ENCODE data around the gene RERG.

RERG gene

DNA sequence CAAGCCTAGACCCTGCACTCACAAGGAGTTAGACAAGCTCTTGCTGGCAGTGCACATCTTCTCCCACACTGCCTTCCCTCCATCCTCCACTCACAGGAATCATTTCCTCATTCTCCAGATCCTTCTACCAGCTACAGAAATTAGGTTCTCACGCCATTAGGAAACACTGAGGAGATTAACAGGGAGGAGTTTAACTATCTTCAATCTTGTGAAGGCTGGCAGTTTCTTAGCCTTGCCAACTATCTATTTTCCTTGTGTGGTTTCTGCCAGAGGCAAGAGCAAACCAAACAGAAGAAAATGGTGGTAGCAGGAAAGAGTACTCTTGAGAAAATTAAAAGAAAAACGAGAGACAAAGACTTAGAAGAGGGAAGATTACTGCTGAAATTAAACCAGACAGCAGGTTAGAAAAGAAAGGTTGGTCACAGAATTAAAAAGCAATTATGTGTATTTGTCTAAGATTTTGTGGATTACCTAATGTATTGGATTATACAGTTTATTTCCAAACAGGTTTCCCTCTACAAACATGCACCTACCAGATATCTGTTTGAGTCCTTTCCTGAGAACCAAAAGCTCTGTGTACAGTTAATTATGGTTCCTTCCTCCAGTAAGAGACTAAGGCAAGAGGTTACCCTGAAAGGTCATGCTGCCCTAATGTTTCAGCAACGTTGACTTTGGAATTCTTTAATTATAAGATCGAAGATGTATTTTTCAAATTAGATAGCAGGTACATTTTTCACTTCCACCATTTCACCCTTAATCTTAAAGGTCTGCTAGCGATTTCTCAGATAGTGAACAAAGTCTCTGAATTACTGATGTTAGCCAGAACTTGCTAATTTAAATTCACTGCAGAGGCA, 5.0 kb downstream of the RERG start:
- Histone ChIP-seq H3K27ac (no peak overlapping the region), H3K27me3 (replicated peaks) (no peaks in the 10 kb centered on the region), H3K4me3 (ENCODE audit: low read depth, low read length) (no peak overlapping the region), H3K36me3 (replicated peaks) (no peaks in the 10 kb centered on the region)
- in situ Hi-C loops (cut with HindIII; ENCODE audit: low pct_ligation_motif_present, low sequenced_read_pairs), result no loop called here
- TF ChIP-seq, protein P1, sequence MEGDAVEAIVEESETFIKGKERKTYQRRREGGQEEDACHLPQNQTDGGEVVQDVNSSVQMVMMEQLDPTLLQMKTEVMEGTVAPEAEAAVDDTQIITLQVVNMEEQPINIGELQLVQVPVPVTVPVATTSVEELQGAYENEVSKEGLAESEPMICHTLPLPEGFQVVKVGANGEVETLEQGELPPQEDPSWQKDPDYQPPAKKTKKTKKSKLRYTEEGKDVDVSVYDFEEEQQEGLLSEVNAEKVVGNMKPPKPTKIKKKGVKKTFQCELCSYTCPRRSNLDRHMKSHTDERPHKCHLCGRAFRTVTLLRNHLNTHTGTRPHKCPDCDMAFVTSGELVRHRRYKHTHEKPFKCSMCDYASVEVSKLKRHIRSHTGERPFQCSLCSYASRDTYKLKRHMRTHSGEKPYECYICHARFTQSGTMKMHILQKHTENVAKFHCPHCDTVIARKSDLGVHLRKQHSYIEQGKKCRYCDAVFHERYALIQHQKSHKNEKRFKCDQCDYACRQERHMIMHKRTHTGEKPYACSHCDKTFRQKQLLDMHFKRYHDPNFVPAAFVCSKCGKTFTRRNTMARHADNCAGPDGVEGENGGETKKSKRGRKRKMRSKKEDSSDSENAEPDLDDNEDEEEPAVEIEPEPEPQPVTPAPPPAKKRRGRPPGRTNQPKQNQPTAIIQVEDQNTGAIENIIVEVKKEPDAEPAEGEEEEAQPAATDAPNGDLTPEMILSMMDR (IDR thresholded peaks at IDR 0.05; ENCODE audit: low read depth, low read length, missing control alignments), result no peak
- DNase-seq, result no peak

DNA sequence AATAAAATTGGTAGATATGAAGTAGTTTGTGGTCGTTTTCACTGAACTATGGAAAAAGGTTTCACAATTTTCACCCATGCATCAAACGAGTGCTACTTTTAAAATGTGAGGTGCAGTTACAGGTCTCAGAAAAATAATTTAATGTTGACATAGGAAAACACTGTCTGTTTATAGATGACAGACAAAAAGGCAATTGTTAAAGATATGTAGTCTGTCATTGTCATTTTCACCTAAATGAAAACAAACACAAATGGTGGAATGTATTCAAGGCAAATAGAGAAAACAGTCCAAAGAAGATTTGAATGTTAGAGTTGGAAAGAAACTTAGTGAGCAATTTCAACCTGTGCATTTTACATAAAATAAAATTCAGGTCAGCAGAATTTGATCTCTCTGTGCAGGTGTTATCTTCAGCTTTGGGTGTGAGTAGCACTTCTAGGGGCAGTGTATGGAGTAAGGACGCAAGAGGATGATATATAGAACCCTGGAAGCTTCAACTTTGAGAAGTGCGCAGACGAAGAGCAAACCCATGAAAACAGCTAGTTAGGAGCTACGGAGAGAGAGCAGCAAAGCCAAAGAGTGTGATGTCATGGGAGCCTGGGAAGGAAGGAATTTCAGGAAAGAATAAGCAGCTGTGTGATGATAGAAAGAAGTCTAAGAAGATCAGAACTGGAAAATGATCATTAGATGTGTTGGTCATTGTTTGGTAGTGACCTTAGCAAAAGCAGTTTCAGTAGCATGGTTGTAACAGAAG, 6.2 kb downstream of the RERG start:
- no peak for DNase-seq
- in situ Hi-C loops (cut with HindIII; ENCODE audit: low pct_ligation_motif_present, low sequenced_read_pairs), result no loop called here
- no peaks in the 10 kb centered on the region for H3K36me3 ChIP-seq (replicated peaks)
- no peak overlapping the region for H3K27ac ChIP-seq
- no peaks in the 10 kb centered on the region for H3K27me3 ChIP-seq (replicated peaks)
- H3K4me3 ChIP-seq (ENCODE audit: low read depth, low read length), result no peak overlapping the region
- TF ChIP-seq, protein P1 (IDR thresholded peaks at IDR 0.05; ENCODE audit: low read depth, low read length, missing control alignments), result no peak

DNA sequence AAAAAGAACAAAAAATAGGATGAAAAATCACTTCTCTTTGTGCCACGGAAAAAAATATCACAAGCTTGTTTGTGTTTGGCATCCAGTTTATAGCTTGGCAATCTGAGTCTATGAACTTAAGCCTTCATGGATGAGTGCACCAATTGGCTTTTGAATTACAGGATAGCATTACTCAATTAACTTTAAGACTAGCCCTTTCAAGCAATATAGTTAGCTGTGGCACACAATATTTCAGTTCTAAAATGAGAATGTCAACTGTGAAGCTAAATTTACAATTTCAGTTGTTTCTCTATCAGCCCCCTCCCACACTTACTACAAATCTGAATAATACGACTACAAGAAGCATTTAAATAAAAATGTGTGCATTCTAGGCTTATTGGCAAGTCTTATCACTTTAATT, 8.3 kb downstream of the RERG start:
- Histone ChIP-seq H3K4me3 (ENCODE audit: low read depth, low read length) (no peak overlapping the region), H3K36me3 (replicated peaks) (no peaks in the 10 kb centered on the region), H3K27me3 (replicated peaks) (no peaks in the 10 kb centered on the region), H3K27ac (no peak overlapping the region)
- TF ChIP-seq, protein P1 (IDR thresholded peaks at IDR 0.05; ENCODE audit: low read depth, low read length, missing control alignments), result no peak
- in situ Hi-C loops (cut with HindIII; ENCODE audit: low pct_ligation_motif_present, low sequenced_read_pairs), result no loop called here
- no peak for DNase-seq

- DNase-seq, result peak; percentile 79
- H3K4me3 ChIP-seq (ENCODE audit: low read depth, low read length), result no peak overlapping the region
- TF ChIP-seq, protein P1 (IDR thresholded peaks at IDR 0.05; ENCODE audit: low read depth, low read length, missing control alignments), result no peak
- in situ Hi-C loops (cut with HindIII; ENCODE audit: low pct_ligation_motif_present, low sequenced_read_pairs), result no loop called here
- H3K27me3 ChIP-seq (replicated peaks), result no peaks in the 10 kb centered on the region
- H3K27ac ChIP-seq, result peak overlapping the region; percentile 77
- no peaks in the 10 kb centered on the region for H3K36me3 ChIP-seq (replicated peaks)
Observed at GRCh38 chr12:15209782-15210181, 11.4 kb downstream of the RERG start.

DNA sequence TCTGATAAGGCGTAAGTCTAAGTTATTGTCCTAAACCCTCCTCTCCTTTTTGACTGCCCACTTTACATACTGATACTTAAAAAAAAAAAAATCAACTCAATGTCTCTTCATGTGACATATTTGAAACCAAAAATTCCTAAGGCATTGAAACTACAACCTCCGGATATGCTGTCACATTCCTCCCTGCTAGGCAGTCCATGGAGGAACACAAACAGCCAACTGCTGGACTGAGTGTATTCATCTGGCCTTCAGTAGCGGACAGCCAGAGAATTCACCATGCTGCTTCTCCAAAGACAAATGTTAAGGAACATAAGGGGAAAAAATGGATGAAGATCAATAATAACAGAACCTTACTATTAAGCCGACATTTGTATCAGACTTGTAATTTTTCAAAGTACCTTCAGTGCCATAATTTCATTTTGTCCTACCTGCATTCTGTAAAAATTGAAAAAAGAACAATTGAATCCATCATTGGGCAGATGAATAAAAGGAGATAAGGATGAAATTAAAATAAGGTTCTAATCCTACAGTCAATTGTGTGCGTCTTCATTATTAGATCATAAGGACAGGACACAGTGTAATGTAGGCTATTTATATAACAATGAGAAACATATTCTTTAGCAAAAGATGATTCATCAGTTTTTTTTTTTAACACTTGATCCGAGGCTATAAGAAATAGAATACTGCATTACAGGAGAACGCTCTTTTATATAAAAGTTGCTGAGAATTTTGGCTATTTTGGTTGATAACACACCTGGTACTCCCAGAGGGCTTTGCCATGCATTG, 12.2 kb downstream of the RERG start:
- Histone ChIP-seq H3K36me3 (replicated peaks) (no peaks in the 10 kb centered on the region), H3K27ac (peak overlapping the region; percentile 77), H3K27me3 (replicated peaks) (no peaks in the 10 kb centered on the region), H3K4me3 (ENCODE audit: low read depth, low read length) (no peak overlapping the region)
- peak; percentile 73 for DNase-seq
- in situ Hi-C loops (cut with HindIII; ENCODE audit: low pct_ligation_motif_present, low sequenced_read_pairs), result no loop called here
- TF ChIP-seq, protein P1 (IDR thresholded peaks at IDR 0.05; ENCODE audit: low read depth, low read length, missing control alignments), result no peak

Measured in brain microvascular endothelial cell (primary cell).